ENCODE results near the gene TIMM50. TPM values are rescaled to one million over a fixed set of nuclear protein-coding genes. Genes with fewer than 3 reads are reported as not detected.

Gene TIMM50
- total RNA-seq, 3 donors from 2014 or later (not counting 1 experiment from before 2014, with no cell fraction given), result 50.1 to 67.2 (median 60.8) TPM

DNA sequence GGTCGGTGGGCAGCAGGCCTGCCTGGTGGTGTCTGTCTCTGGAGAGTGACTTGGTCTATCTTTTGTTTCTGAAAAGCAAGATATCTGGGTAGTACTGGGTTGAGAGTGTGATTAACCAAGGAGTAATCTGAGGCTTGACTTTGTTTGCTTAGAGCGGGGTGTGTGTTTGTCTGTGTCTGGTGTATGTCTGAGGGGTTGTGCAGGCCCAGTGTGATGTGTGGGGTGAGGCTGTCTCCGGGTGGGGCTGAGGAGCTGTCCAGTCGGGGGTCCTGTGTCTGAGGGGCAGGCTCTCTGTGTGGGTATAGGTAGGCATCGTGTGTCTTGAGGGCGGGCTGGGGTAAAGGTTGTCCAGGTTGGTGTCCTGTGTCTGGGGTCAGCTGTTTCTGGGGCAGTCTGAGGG is 11.1 kb upstream of the TIMM50 start:
- H3K9me3 ChIP-seq (ENCODE audit: control insufficient read depth, insufficient read depth, low read length), result no peaks in the 10 kb centered on the region
- no peak overlapping the region for H3K4me3 ChIP-seq (ENCODE audit: low read length)
- no peaks in the 10 kb centered on the region for H3K4me1 ChIP-seq (ENCODE audit: control insufficient read depth, insufficient read depth, low read length)
- Mint-ChIP-seq H3K9me3 (no peaks in the 10 kb centered on the region), H3K4me1 (peaks cover 13 to 23% of the 10 kb centered on the region in 2 donors), H3K36me3 (peaks cover 13% of the 10 kb centered on the region), H3K27ac (no peak overlapping the region), H3K4me3 (peak overlapping the region; percentile 10), H3K27me3 (ENCODE audit: low read depth in 2 of 2) (no peaks in the 10 kb centered on the region)
- intact Hi-C loops (cut with micrococcal nuclease), result no loop called here
- ATAC-seq (no peak), DNase-seq (no peak)
- no peaks in the 10 kb centered on the region for H3K27me3 ChIP-seq (ENCODE audit: control insufficient read depth, insufficient read depth, low read length)
- 98% methylated on average over 6 of the region's 6 CpGs for WGBS (ENCODE audit: insufficient coverage)
- peaks cover 99% of the 10 kb centered on the region for H3K36me3 ChIP-seq (ENCODE audit: control insufficient read depth, insufficient read depth, low read length)
- TF ChIP-seq, protein P1, sequence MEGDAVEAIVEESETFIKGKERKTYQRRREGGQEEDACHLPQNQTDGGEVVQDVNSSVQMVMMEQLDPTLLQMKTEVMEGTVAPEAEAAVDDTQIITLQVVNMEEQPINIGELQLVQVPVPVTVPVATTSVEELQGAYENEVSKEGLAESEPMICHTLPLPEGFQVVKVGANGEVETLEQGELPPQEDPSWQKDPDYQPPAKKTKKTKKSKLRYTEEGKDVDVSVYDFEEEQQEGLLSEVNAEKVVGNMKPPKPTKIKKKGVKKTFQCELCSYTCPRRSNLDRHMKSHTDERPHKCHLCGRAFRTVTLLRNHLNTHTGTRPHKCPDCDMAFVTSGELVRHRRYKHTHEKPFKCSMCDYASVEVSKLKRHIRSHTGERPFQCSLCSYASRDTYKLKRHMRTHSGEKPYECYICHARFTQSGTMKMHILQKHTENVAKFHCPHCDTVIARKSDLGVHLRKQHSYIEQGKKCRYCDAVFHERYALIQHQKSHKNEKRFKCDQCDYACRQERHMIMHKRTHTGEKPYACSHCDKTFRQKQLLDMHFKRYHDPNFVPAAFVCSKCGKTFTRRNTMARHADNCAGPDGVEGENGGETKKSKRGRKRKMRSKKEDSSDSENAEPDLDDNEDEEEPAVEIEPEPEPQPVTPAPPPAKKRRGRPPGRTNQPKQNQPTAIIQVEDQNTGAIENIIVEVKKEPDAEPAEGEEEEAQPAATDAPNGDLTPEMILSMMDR (IDR thresholded peaks at IDR 0.05), result no peak
- H3K27ac ChIP-seq (ENCODE audit: low read length), result no peak overlapping the region

DNA sequence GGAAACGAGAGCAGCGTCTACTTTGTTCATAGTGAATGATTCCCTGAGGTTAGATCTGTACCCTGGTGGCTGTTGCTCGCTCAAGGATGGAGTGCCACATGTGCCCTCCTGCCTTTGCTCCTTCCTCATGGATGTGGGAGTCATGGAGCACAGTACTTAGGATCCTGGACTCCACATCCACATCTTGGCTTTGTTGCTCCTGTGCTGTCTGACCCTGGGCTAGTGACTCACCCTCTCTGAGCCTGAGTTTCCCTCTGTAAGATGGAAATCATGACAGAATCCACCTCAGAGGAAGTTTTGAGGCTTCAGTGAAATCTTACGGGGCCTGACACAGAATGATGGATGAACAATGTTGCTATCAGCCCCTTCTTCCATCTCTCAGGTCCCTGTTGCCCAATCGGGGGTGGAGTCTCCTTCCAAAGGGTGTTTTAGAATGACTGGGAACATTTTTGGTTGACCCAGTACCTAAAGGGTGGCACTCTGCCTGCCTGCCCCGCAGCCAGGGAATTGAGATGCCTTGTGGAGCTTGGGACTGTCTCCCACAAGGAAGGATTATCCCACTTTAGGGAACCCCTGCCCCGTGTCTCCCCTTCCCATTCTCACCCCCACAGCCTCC is 9.8 kb upstream of the TIMM50 start:
- H3K27me3 ChIP-seq (ENCODE audit: control insufficient read depth, insufficient read depth, low read length), result no peaks in the 10 kb centered on the region
- WGBS (ENCODE audit: insufficient coverage), result 92% methylated on average over 7 of the region's 7 CpGs
- ATAC-seq, result no peak
- H3K4me1 ChIP-seq (ENCODE audit: control insufficient read depth, insufficient read depth, low read length), result no peaks in the 10 kb centered on the region
- no peak overlapping the region for H3K4me3 ChIP-seq (ENCODE audit: low read length)
- intact Hi-C loops (cut with micrococcal nuclease), result no loop called here
- H3K36me3 ChIP-seq (ENCODE audit: control insufficient read depth, insufficient read depth, low read length), result peaks cover 90% of the 10 kb centered on the region
- Mint-ChIP-seq H3K4me1 (peaks cover 10 to 24% of the 10 kb centered on the region in 2 donors), H3K9me3 (no peaks in the 10 kb centered on the region), H3K27me3 (ENCODE audit: low read depth in 2 of 2) (no peaks in the 10 kb centered on the region), H3K4me3 (no peak overlapping the region), H3K27ac (peak overlapping the region; percentile 29 to 56), H3K36me3 (peaks cover 9% of the 10 kb centered on the region)
- DNase-seq, result no peak
- no peak overlapping the region for H3K27ac ChIP-seq (ENCODE audit: low read length)
- TF ChIP-seq, protein P1 (IDR thresholded peaks at IDR 0.05), result no peak
- no peaks in the 10 kb centered on the region for H3K9me3 ChIP-seq (ENCODE audit: control insufficient read depth, insufficient read depth, low read length)

DNA sequence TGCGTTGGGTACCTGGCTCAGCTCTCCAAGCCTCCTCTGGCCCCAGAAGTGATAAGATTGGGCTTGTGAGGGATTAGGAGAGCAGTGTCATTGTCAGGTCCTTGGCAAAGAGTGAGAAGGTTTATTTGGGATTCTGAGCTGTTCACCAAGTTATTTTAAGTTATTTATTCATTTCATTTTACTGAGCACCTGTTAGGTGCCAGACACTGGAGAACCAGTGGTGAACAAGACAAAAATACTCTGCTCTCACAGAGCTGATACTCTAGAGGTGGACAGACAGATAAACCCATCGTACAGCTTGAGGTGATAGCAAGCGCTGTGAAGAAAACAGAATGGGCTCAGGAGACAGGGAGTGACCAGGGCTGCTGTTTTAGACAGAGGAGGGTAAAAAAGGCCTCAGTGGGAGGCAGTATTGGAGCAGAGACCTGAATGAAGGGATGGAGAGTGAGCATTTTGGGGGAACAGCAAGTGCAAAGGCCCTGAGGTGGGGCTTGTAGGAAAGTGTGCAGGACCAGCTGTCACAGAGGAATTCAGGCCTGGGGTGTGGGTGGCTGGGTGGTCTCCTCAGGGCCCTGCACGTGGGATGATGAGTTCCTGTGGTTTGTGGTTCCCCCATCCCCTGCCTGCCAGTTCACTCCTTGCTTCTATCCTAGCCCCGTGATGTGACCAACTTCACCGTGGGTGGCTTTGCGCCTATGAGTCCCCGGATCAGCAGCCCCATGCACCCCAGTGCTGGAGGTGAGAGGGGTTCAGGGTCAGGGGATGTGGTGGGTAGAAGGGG is 8.7 kb upstream of the TIMM50 start:
- DNase-seq (no peak), ATAC-seq (no peak)
- no peaks in the 10 kb centered on the region for H3K9me3 ChIP-seq (ENCODE audit: control insufficient read depth, insufficient read depth, low read length)
- Mint-ChIP-seq H3K27me3 (ENCODE audit: low read depth in 2 of 2) (no peaks in the 10 kb centered on the region), H3K36me3 (peaks cover 6% of the 10 kb centered on the region), H3K9me3 (no peaks in the 10 kb centered on the region), H3K27ac (peak overlapping the region; percentile 56 to 71), H3K4me3 (no peak overlapping the region), H3K4me1 (peaks cover 8 to 21% of the 10 kb centered on the region in 2 donors)
- intact Hi-C loops (cut with micrococcal nuclease), result no loop called here
- peaks cover 82% of the 10 kb centered on the region for H3K36me3 ChIP-seq (ENCODE audit: control insufficient read depth, insufficient read depth, low read length)
- H3K4me3 ChIP-seq (ENCODE audit: low read length), result no peak overlapping the region
- H3K27me3 ChIP-seq (ENCODE audit: control insufficient read depth, insufficient read depth, low read length), result no peaks in the 10 kb centered on the region
- no peak overlapping the region for H3K27ac ChIP-seq (ENCODE audit: low read length)
- TF ChIP-seq, protein P1 (IDR thresholded peaks at IDR 0.05), result no peak
- WGBS (ENCODE audit: insufficient coverage), result 65% methylated on average over 8 of the region's 8 CpGs
- H3K4me1 ChIP-seq (ENCODE audit: control insufficient read depth, insufficient read depth, low read length), result no peaks in the 10 kb centered on the region

Data from natural killer cell (primary cell).